Measurements from ENCODE around the gene RYR2.

DNA sequence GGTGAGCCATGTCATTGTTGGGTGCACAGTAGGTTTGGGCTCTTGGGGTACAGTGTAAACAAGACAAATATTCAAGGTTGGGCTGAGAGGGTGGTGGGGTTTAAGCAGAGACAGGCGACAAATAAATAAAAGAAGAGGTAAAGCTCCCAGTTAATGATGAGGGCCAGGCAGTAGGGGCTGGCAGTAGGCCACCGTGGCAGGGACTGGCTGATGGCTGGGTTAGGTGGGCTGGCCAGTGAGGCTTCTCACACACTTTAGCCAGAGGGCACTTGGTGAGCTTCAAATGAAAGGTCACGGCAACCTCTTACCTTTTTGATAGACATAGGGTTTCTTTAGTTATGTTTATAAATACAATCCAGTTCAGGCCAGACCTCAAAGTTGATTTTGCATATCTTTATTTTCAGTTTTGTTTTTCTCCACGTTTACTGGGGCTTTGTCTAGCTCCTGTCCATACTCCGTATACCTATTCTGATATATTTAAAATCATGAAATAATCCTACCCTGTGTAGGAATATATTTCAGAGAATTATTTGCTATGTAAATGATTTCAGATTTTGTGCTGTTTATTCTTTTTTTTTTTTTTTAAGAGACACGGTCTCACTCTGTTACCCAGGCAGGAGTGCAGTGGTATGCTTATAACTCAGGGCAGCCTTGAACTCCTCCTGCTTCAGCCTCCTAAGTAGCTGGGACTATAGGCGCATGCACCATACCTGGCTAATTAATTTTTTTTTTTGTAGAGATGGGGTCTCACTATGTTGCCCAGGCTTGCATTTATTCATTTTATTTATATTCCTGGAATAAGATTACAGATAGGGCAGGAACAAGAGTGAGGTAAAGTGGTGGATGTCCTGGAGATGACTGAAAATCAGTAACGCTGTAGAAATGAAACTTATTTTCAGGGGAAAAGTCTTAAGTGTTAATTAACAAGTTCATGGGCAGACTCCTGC, 122.7 kb downstream of the RYR2 start:
- TF ChIP-seq, protein P1, sequence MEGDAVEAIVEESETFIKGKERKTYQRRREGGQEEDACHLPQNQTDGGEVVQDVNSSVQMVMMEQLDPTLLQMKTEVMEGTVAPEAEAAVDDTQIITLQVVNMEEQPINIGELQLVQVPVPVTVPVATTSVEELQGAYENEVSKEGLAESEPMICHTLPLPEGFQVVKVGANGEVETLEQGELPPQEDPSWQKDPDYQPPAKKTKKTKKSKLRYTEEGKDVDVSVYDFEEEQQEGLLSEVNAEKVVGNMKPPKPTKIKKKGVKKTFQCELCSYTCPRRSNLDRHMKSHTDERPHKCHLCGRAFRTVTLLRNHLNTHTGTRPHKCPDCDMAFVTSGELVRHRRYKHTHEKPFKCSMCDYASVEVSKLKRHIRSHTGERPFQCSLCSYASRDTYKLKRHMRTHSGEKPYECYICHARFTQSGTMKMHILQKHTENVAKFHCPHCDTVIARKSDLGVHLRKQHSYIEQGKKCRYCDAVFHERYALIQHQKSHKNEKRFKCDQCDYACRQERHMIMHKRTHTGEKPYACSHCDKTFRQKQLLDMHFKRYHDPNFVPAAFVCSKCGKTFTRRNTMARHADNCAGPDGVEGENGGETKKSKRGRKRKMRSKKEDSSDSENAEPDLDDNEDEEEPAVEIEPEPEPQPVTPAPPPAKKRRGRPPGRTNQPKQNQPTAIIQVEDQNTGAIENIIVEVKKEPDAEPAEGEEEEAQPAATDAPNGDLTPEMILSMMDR (IDR thresholded peaks at IDR 0.05): no peak
- no peak for TF ChIP-seq POLR2A (IDR thresholded peaks at IDR 0.05)

Measured in esophagus squamous epithelium (tissue), 4 donors.